ENCODE results near the gene KANTR.

Gene KANTR

GRCh38 chrX:53093748-53094581 lies at the start of gene KANTR:
TSS of gene KANTR (plus strand) at chrX:53094142. CDS start at chrX:53124273, 30,131 bp downstream.
- DNase-seq, result peak; percentile 85

GRCh38 chrX:53044995-53045394 lies 48.9 kb upstream of the KANTR start:
- no peak for DNase-seq

GRCh38 chrX:53047228-53047627 lies 46.7 kb upstream of the KANTR start:
- DNase-seq, result no peak

- no peak for DNase-seq
These were observed 45.5 kb upstream of the KANTR start, which contains the start of gene GPR173 for GRCh38 chrX:53048169-53049126. TSS of gene GPR173 (plus strand) at chrX:53048789. CDS start at chrX:53076622, 27,833 bp downstream.

GRCh38 chrX:53049127-53049517 lies 44.8 kb upstream of the KANTR start:
- no peak for DNase-seq

GRCh38 chrX:53050841-53051240 lies 43.1 kb upstream of the KANTR start:
- DNase-seq, result no peak

GRCh38 chrX:53055244-53055849 lies 38.6 kb upstream of the KANTR start:
- no peak for DNase-seq

GRCh38 chrX:53056292-53056691 lies 37.6 kb upstream of the KANTR start:
- no peak for DNase-seq

DNA sequence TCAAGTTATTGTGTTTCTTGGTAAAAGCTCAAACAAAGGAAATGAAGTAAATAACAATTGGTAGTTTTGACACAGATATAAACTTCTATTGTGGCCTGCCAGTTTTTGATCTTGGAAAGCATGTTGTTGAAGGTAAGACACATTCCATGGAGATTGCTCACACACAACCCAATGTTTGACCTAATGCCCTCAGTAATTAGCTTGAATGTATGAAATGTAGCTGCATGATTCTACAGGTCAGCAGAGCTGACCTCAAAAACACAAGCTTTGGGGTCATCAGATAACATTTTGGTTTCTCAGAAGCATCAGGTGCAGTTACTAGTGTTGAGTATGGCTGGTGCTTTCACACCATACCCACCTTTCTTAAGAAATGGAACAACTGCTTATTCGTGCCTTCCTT lies 28.8 kb upstream of the KANTR start:
- no peak for DNase-seq

DNA sequence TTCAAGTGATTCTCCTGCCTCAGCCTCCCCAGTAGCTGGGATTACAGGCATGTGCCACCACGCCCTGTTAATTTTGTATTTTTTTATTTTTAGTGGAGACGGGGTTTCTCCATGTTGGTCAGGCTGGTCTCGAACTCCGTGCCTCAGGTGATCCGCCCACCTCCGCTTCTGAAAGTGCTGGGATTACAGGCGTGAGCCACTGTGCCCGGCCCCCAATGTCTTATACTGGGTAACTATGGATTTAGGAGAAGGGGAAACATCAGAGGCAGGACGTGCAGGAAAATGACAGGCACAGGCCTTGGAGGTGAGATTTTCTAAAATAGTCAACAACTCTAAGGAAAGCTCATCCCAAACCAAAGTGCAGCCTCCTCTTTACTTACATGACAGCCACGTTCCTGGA lies 22.9 kb upstream of the KANTR start:
- no peak for DNase-seq

DNA sequence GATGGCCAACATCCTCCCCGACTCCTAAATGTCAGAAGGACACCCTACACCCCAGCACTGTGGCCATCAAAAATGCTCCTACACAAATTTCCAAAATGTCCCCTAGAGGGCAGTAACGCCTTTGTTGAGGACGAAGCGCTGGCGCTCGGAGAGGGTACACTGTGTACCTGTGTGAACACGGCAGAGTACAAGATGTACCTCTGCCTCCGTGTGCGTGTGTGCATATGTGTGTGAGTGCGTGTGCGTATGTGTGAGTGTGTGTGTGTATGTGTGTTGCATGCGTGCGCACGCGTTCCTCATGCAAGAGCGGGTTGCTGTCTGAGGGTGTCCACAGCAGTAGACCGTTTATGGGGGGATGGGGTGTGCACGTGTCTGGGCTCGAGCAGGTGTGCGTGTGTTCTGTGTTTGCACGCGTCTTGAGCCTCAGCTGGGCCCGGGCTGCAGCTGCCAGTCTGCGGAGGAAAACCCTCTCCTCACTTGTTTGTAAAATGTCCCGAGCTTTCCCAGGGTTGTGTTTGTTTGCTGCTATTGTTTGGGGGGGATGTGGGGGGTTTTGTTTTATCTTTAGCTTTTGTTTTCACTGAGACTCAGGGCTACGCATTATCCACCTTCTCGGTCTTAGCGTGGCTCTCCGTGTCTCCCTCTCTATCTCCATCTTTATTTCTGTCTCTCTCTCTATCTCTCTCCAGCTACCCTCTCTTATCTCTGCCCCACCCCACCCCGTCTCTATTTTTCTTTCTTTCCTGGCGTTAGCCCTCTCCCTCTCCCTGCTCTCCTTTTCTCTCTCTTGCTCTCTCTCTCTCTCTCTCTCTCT lies 22.1 kb upstream of the KANTR start:
- DNase-seq, result peak; percentile 77

GRCh38 chrX:53072418-53073114 lies 21.4 kb upstream of the KANTR start:
- DNase-seq, result no peak

DNA sequence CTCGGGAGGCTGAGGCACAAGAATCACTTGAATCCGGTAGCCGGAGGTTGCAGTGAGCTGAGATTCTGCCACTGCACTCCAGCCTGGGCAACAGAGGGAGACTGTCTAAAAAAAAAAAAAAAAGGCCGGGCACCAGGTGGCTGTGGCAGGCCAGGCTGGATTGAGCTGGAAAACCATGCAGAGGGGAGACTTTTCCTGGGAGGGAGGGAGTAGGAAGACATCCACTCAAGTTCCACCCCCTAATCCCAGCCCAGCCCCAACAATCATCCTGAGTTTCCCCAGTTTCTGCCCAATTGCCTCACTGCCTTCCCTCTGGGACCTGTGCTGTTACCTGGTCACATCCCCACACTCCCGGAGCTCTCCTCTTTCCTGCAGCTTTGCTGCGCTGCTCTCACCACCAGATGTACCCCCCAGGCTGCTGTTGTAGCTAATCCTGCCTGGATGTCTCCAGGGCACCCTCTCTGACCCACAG lies 20.8 kb upstream of the KANTR start:
- no peak for DNase-seq

GRCh38 chrX:53075011-53075410 lies 18.9 kb upstream of the KANTR start:
- no peak for DNase-seq

- DNase-seq, result no peak
These were observed 17.3 kb upstream of the KANTR start for GRCh38 chrX:53076671-53077070.

- no peak for DNase-seq
These were observed 16.4 kb upstream of the KANTR start for GRCh38 chrX:53077207-53078197.

- no peak for DNase-seq
These were observed 15.0 kb upstream of the KANTR start for GRCh38 chrX:53078943-53079342.

GRCh38 chrX:53080628-53081580 lies 13.0 kb upstream of the KANTR start:
- peak; percentile 32 for DNase-seq

Data from CD4-positive, alpha-beta T cell treated with Interleukin-17A for 4 hours (primary cell).